ENCODE measurements around the gene ZNF394.
"Not testable (repeated sequence)": the region's sequence is repeated elsewhere in the genome, so short reads cannot be mapped to it uniquely, and the experiment has no call there.

ZNF394 gene

GRCh38 chr7:99499721-99500636 lies at the start of gene ZNF394:
ZNF394 (minus strand) TSS chr7:99500281; CDS start chr7:99500093, 188 bp downstream.
- DNase-seq: peak; percentile 98

DNA sequence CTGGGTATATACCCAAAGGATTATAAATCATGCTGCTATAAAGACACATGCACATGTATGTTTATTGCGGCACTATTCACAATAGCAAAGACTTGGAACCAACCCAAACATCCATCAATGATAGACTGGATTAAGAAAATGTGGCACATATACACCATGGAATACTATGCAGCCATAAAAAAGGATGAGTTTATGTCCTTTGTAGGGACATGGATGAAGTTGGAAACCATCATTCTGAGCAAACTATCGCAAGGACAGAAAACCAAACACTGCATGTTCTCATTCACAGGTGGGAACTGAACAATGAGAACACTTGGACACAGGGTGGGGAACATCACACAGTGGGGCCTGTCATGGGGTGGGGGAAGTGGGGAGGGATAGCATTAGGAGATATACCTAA lies 49.5 kb upstream of the ZNF394 start:
- not testable (repeated sequence) for DNase-seq

DNA sequence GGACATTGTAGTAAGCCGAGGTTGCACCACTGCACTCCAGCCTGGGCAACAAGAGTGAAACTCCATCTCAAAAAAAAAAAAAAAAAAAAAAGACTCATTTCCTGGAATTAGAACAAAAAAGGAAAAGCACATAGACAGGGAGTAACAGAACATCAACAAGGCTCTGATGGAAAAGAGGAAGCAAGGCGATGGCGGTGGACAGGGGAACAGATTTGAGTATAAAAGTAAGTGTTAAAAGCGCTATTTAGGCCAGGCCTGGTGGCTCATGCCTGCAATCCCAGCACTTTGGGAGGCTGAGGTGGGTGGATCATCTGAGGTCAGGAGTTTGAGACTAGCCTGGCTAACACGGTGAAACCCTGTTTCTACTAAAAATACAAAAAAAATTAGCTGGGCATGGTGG lies 45.2 kb upstream of the ZNF394 start:
- DNase-seq: peak; percentile 52

DNA sequence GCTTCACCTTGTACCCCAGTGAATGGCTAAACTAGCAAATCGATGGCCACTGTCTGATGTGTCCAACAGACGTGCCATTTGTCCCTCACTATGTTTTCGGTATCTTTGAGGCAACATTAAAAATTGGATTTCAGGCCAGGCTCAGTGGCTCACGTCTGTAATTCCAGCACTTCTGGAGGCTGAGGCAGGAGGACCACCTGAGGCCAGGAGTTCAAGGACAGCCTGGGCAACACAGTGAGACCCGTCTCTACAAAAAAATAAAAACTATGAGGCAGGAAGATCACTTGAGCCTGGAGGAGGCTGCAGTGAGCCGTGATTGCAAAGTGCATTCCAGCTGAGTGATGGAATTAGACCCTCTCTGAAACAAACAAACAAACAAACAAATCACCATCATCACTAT lies 43.8 kb upstream of the ZNF394 start:
- no peak for DNase-seq

DNA sequence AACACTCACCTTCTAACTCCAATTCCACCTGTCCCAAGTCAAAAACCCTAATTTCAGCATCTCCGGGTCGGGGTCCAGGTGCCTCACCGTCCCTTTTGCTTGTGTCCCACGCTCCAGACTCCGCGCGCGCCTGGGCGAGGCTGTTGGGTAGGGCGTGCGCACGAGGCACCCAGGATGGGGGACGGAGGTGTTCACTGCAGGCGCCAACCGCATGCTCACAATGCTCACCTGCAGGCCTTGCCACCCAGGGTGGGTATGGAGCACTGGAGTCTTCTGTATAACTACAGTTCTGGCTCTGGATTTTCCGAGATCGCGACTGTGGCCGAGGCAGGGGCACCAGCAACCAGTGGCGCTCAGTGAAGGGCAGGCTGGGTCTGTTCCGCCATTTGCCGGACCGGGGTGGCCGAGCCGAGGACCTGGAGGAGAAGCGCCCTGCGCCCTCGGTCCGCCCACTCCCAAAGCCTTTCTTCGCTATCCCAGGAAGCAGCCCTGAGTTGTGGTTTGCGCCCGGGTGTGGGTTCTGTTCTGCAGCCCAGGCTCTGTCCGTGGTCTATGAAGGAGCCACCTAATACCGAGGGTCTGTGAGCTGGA lies 43.1 kb upstream of the ZNF394 start:
- DNase-seq: no peak

DNA sequence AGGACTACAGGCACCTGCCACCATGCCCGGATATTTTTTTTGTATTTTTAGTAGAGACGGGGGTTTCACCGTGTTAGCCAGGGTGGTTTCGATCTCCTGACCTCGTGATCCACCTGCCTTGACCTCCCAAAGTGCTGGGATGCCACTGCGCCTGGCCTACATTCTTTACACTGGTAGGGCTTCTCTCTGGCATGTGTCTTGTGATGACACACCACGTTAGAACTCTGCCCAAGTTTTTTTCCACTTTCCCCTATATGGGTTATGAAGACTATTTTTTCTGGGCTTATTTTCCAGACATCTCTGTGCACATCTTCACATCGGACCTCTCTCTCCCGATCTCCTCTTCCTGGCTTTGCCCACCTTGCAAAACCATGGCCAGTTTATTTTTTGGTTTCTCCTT lies 41.1 kb upstream of the ZNF394 start:
- DNase-seq: no peak

GRCh38 chr7:99540542-99540941 lies 40.5 kb upstream of the ZNF394 start:
- DNase-seq: no peak

- peak; percentile 64 for DNase-seq
Measured at GRCh38 chr7:99539213-99539811, 39.2 kb upstream of the ZNF394 start.

DNA sequence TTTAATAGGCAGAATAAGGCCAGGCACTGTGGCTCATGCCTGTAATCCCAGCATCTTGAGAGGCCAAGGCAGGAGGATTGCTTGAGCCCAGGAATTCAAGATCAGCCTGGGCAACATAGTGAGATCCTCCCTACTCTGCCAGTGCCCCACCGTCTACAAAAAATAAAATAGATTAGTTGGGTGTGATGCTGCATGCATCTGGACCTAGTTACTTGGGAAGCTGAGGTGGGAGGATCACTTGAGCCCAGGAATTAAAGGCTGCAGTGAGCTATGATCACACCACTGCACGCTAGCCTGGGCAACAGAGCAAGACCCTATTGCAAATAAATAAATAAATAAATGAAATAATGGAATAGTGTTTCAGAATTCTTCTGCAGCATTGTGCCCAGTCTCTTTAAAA lies 35.6 kb upstream of the ZNF394 start:
- no peak for DNase-seq

DNA sequence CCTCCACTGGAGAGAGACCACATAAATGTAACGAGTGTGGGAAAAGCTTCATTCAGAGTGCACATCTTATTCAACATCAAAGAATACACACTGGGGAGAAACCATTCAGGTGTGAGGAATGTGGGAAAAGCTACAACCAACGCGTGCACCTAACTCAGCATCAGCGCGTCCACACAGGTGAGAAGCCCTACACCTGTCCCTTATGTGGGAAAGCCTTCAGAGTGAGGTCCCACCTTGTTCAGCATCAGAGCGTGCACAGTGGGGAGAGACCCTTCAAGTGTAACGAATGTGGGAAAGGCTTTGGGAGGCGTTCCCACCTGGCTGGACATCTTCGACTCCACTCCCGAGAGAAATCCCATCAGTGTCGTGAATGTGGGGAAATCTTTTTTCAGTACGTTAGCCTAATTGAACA lies 31.3 kb upstream of the ZNF394 start:
- peak; percentile 25 for DNase-seq

- peak; percentile 63 for DNase-seq
Measured at GRCh38 chr7:99525713-99526440, 25.8 kb upstream of the ZNF394 start.

DNA sequence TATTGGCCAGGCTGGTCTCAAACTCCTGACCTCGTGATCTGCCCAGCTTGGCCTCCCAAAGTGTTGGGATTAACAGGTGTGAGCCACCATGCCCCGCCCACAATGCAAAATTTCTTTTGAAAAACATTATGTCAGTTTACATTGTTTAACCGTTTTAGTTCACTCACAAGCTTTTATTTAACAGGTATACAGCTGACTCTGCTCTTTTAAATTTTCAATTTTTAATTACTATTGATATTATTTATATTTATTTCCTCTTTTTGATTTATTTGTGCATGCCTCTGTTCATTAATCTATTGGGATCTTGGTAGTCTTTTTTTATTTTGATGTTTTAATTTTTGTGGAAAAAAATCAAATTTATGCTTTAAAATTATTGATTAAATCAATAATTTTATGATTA lies 21.3 kb upstream of the ZNF394 start:
- DNase-seq: no peak

DNA sequence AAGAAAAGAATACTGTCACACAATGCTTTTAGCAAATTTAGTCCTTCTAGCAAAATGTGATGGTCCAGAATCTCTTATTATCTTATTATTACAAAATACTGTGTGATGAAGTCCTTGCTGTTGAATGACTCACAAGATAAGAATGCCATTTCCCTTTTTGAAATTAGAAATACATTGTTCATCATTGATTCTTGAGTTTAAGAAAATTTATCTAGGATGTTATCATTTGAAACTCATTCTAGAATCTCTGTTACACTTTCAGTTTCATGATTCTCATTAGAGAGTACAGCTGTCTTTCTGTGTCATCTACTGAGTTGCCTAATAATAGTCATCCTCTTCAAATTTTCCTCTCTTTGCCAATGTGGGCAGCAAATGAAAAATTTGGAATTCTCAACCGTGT lies 14.0 kb upstream of the ZNF394 start:
- DNase-seq: no peak

- DNase-seq: no peak
Measured at GRCh38 chr7:99505324-99505662, 5.2 kb upstream of the ZNF394 start.

- peak; percentile 99 for DNase-seq
Measured at GRCh38 chr7:99504603-99505323, 4.7 kb upstream of the ZNF394 start, which contains the start of gene ZKSCAN5. ZKSCAN5 (plus strand) TSS chr7:99504662; CDS start chr7:99506045, 1,383 bp downstream.

DNA sequence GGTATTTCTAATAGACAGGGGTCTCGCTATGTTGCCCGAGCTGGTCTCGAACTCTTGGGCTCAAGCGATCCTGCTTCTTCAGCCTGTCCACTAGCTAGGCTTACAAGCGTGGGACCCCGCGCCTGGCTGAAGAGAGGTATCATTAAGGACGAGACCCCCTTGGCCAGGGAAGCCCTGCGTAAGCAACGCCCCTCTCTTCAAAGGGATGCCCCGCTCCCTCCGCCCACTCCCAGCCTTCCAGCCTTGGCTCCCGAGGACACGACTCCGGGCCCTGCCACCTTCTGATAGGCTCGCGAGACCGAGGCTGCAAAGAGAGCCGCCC lies 4.2 kb upstream of the ZNF394 start:
- no peak for DNase-seq

DNA sequence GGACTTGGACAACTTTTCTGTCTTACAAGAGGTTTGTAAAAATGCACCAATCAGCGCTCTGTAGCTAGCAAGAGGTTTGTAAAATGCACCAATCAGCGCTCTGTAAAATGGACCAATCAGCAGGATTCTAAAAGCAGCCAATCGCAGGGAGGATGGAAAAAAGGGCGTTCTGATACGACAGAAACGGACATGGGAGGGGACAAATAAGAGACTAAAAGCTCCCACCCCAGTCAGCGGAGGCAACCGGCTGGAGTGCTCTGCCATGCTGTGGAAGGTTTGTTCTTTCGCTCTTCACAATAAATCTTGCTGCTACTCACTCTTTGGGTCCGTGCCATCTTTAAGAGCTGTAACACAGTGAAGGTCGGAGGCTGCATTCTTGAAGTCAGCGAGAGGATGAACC lies 1.2 kb upstream of the ZNF394 start:
- DNase-seq: peak; percentile 37

GRCh38 chr7:99500637-99501009 lies 542 bp upstream of the ZNF394 start:
- no peak for DNase-seq

GRCh38 chr7:99499371-99499720 lies 735 bp downstream of the ZNF394 start:
- DNase-seq: peak; percentile 65

DNA sequence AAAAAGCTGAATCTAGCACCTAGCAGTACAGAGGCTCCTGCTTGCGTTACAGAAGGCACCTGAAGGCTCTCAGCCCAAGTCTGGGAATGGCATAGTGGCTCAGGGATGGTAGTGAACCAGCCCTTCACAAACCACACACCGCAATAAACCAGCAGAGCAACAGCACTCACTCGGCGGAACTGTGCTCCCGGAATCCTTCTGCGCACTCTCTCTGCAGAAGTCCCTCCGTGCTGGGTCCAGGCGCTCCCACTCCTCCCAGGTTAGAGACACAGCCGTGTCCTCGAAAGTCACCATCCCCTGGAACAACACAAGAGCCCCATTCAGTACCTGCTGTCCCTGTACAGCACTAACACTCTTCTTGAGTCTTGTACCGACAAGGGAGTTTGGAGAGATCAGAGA lies 1.5 kb downstream of the ZNF394 start:
- DNase-seq: peak; percentile 49

DNA sequence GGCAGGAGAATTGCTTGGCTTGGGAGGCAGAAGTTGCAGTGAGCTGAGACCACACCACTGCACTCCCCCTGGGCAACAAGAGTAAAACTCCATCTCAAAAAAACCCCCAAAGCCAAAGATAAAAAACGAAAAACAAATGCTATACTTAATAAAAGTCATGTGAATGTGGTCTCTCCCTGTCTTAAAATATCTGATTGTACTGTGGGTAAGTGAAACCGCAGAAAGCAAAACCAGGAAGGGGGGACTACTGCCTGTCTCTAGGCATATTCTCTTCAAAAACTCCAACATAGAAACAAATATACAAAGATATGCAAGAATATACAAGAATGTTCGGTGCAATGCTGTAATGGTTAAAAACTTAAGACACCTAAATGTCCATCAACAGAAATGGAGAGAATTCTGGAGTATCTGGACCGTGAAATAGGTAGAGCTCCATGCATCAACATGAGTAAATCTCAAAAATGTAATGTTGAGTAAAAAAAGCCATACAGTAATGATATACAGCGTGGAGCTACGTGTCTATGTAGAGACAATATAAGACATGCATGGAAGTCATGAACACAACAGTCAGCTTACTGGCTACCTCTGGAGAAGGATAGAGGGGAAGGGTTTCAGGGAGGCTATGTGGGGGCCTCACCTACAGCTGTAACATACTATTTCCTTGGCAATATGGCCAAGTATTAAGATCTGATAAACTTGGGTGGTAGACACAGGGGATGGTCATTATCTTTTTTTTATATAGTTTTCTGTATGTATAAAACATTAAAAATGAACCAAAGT lies 2.1 kb downstream of the ZNF394 start:
- peak; percentile 85 for DNase-seq

DNA sequence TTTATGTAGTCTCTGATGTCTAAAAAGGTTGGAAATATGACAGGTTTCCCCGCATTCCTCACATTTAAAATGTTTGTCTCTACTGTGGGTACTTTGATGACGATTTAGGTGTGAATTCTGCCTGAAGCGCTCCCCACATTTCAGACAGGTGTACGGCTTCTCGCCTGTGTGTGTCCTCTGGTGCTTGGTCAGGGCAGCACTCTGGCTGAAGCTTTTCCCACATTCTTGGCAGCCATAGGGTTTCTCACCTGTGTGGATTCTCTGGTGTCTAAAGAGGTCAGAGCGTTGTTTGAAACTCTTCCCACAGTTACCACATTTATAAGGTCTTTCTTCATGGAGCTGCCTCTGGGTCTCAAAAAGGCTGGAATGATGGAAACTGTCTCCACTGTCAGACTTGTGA lies 6.3 kb downstream of the ZNF394 start:
- no peak for DNase-seq
